ENCODE results near the gene ITPR2.

ITPR2 gene

DNA sequence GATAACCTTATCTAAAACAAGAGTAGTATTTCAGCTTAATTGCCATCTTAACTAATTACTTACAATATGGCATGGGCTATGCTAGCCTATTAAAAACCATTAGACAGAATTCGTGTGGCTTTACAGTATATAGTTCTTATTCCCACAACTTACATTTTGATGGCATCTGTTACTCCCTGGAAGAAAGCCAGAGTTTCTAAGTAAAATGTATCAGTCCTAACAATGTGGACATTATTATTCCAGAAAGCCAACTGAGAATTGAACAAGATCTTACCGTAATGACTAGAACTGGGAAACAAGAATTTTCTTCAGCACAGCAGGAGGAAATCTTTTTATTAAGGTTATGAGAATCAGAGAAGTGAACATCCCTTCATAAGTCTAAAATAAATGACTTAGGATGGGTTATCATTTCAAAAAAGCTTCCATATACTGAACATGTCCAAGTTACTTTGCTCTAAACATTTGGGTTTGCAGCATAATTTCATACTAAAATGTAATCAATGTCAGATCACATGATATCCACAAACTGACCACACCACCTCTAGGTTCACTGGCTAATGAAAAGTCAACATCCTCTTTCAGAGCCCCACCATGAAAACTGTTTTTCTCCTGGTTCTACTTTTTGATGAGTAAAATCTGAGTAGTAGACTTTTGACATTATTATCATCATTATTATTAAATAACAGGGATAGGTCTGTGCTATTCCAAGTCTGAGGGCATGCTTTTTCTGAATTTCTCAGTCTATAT is 457.9 kb downstream of the ITPR2 start:
- no peak for DNase-seq

DNA sequence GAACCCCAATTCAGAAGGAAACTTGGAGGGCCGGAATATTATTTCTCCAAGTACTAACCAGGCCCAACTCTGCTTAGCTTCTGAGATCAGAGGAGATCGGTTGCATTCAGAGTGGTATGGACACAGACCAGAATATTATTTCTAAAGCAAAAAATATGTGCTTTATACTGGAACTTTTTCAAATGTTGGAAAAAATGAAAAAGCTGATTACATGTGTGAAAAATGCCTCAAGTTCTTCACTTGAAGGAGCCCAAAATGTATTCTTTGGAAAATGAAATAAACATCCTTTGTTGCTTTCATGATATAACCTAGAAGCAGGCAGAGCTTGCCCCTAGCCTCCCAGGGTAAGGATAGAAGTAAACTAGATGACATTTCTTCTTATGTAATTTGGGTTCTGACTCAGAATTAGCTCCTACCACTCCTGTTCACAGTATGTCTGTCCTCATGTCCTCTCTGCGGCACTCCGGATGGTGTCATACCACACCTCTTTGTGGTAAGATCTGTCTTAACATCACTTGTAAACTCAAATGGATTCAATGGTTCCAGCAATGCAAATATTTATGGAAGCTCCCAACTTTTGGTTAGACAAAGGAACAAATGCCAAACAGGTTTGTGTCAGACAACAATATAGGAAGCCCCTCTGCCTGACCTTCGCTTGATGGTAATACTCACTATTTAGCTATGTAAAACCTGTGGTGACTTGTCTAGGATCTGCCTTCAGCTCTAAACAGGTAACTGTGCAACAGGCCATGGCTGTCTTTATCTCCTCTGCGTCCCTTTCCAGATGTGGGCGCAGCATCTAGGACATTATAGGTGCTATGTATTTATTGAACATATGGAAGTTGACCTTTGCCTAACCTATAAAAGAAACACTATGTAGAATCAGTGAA is 459.1 kb downstream of the ITPR2 start:
- DNase-seq: no peak

- DNase-seq: no peak
These were observed 460.1 kb downstream of the ITPR2 start for GRCh38 chr12:26372866-26373265.

- no peak for DNase-seq
These were observed 462.9 kb downstream of the ITPR2 start for GRCh38 chr12:26370098-26370497.

DNA sequence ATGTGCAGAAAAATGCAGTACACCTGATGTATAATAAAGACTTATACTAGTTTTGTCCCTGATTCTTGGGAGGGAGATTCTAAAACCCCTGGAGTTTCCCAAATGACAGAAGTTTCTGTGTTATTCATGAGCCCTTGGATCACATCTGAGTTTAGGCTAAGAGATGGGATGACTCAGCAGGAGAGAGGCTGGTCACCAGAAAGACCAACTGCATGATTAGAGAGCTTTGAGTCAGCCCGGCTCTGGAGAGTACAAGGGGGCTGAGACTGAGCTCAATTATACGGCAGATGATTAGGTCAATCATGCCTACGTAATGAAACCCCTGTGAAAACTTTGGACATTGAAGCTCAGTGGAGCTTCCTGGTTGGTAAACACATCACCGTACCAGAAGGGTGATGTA is 463.4 kb downstream of the ITPR2 start:
- no peak for DNase-seq

- no peak for DNase-seq
These were observed 464.8 kb downstream of the ITPR2 start for GRCh38 chr12:26367991-26368730.

GRCh38 chr12:26361964-26362363 is 471.0 kb downstream of the ITPR2 start:
- DNase-seq: no peak

GRCh38 chr12:26360062-26360461 is 472.9 kb downstream of the ITPR2 start:
- DNase-seq: no peak

DNA sequence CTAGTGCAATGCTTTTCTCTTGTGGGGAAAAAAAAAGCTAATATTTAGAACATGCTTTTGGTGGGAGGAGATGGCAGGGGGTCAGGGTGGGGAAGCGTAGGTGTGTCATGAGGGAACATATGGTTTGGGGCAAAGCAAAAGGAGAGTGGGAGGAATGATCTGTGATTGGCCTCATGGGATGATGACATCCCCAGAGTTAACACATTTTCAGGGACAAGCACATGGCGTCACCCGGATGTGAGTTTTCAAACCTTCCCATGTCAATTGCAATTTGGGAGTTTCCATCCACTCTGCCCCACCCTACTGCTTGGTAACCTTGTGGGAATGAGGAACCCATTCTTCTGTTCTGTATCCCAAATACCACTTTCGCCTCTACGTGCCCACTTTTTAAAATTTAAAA is 473.4 kb downstream of the ITPR2 start:
- no peak for DNase-seq

GRCh38 chr12:26358651-26359050 is 474.3 kb downstream of the ITPR2 start:
- no peak for DNase-seq

- DNase-seq: no peak
These were observed 485.7 kb downstream of the ITPR2 start for GRCh38 chr12:26347300-26347699.

- DNase-seq: no peak
These were observed 486.3 kb downstream of the ITPR2 start for GRCh38 chr12:26346736-26347135.

GRCh38 chr12:26345471-26346003 is 487.5 kb downstream of the ITPR2 start:
- DNase-seq: no peak

DNA sequence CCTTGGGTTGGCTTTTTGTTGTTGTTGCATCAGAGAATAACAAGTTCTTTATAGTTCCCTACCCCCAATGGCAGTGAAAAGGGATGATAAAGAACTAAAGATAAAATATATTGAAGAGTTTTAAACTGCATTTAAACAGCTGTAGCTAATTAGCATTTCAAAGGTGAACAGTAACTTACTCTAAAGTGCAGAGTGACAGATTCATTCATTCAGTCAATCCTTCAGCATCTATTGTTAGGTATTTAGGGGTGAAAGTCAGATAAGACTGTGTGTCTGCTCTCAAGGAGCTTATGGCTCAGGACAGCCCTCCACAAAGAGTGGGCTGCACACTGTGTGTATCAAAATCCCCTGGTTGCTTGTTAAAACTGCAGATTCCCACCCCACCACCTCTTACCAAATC is 491.5 kb downstream of the ITPR2 start:
- no peak for DNase-seq

DNA sequence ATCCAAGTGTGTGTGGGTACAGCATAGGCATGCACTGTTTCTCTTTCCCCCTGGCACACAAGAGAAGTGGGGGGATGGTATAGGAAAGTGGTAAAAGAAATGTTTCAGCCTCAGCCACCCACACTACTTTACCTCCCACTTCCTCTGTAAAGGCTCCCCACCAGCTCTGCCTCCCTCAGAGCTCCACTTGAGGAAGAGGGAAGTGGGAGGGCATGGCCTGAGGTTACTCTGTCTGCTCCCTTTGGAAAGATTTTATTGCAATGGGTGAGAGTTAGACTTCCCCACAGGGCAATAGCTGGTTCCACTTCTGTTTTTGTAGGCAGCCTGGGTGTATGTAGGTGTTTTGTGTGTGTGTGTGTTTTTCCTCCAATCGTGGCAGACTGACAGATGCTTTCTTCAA is 492.3 kb downstream of the ITPR2 start:
- no peak for DNase-seq

DNA sequence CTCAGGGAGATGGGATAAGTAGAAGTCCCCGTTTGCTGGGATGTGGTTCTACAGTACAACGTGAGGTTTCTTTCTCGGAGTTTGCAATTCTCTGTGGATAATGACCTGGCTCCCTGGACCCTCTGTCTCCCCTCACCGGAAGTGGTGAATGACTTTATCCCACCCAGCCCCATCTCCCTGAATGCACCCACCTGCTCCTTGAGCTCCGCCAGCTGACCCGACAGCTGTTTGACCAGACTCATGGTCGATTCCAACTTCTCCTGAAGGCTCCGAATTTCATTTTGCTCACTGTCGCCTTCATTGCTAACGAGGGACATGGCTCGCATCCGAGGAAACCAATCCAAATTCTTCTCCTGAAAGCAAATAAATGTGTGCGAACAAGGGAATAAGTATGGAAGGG is 493.0 kb downstream of the ITPR2 start:
- no peak for DNase-seq

DNA sequence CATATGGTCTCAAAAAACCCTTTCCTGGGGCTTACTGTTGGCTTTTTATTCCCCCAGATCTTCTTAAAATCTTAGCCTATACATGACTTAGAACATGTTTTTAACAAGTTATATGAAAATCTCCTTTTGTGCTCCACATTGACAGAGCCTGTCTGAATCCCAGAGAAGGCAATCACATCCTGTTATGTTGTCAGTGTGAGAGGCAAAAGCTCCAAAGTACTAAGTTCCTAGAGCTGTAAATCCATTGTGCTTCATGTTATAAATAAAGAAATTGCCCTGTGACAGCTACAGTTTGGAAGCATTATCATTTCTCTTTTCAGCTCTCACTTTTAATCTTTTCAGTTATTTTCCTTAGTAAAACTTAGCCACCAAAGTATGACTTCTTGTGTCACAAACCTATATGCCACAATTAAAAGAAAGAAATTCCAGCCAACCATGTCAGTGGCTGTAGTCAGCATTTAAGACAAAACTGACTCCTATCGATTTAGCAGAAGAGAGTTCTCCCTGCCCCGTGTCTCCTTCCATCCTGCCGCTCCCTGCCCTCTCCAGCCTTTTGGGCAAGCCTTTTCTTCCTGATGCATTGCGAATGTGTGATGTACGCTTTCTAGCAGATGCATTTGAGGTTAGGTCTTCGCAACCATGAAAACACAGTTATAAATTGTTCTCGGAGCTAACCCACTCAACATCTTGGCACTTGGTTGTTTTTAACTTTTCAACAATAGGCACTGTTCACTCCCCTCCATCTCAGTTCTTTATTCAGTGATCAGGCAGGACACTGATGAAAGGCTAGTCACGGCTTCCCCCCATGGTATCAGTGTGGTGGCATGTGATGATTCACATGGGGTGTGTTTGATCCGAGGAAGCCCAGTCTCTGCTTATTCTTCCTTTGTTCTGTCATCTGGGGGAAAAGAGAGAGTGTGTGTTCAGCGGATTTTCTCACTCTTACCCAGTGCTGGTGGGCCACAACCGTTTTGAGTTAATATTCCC is 494.1 kb downstream of the ITPR2 start:
- no peak for DNase-seq

- DNase-seq: no peak
These were observed 497.3 kb downstream of the ITPR2 start for GRCh38 chr12:26335651-26336050.

- DNase-seq: no peak
These were observed 498.3 kb downstream of the ITPR2 start for GRCh38 chr12:26334621-26335124.

- no peak for DNase-seq
These were observed 501.0 kb downstream of the ITPR2 start for GRCh38 chr12:26331960-26332359.

- DNase-seq: no peak
These were observed 501.9 kb downstream of the ITPR2 start for GRCh38 chr12:26331136-26331535.

Data from NCI-H1092 (cell line).